Measurements from ENCODE around the gene PRAMEF9.
"Not testable (repeated sequence)": the region's sequence is repeated elsewhere in the genome, so short reads cannot be mapped to it uniquely, and the experiment has no call there.

GRCh38 chr1:13208712-13209111, 37.1 kb downstream of the PRAMEF9 start:
- not testable (repeated sequence) for TF ChIP-seq ZC3H10 (CRISPR knock-in tag; IDR thresholded peaks at IDR 0.05); RARB (CRISPR knock-in tag; IDR thresholded peaks at IDR 0.05); PATZ1 (CRISPR knock-in tag; IDR thresholded peaks at IDR 0.05; ENCODE audit: borderline replicate concordance); ZFP3 (CRISPR knock-in tag; IDR thresholded peaks at IDR 0.05); ESRRG (CRISPR knock-in tag; IDR thresholded peaks at IDR 0.05); CREB5 (CRISPR knock-in tag; IDR thresholded peaks at IDR 0.05; ENCODE audit: low read depth)
